Measurements from ENCODE around the gene DYNC1LI2. TPM values are rescaled to one million over a fixed set of nuclear protein-coding genes. Genes with fewer than 3 reads are reported as not detected.

Gene DYNC1LI2
- total RNA-seq, 1 experiment from 2014 or later = 94.2 TPM

GRCh38 chr16:66701516-66701915 is 49.9 kb downstream of the DYNC1LI2 start:
- H2BK15ac ChIP-seq (ENCODE audit: low read depth, low read length) = no peak overlapping the region
- no peaks in the 10 kb centered on the region for H3K23me2 ChIP-seq (ENCODE audit: insufficient read length, low read depth, low read length, poor library complexity, severe bottlenecking)
- no peak overlapping the region for H4K5ac ChIP-seq (ENCODE audit: insufficient read length, low read depth, low read length)
- no peaks in the 10 kb centered on the region for H3K79me1 ChIP-seq (ENCODE audit: insufficient read depth, low read depth, low read length, poor library complexity, severe bottlenecking)
- H3K27me3 Mint-ChIP-seq (ENCODE audit: low read depth) = peaks cover 18% of the 10 kb centered on the region
- TF ChIP-seq CTCF (conservative IDR thresholded peaks at IDR 0.05) = no peak
- H3K14ac ChIP-seq (ENCODE audit: insufficient read depth, low read length) = no peak overlapping the region
- no peak overlapping the region for H2BK20ac ChIP-seq (ENCODE audit: low read depth, low read length, poor library complexity, severe bottlenecking)
- H2BK12ac ChIP-seq (ENCODE audit: insufficient read length, low read depth, low read length) = no peak overlapping the region
- H3K79me2 ChIP-seq (ENCODE audit: insufficient read depth, low read length) = no peaks in the 10 kb centered on the region
- no peak overlapping the region for H2BK5ac ChIP-seq (ENCODE audit: insufficient read length, low read length)
- H3K27ac ChIP-seq (ENCODE audit: insufficient read length, low read depth, low read length) = no peak overlapping the region
- no peak overlapping the region for H4K91ac ChIP-seq (ENCODE audit: insufficient read length, low read depth, low read length)
- H3K4me1 ChIP-seq (ENCODE audit: insufficient read depth, low read length) = no peaks in the 10 kb centered on the region
- H3K9ac ChIP-seq (ENCODE audit: extremely low read depth, insufficient read length, low read length) = no peak overlapping the region
- no peak overlapping the region for H2AK5ac ChIP-seq (ENCODE audit: insufficient read length, low read length)
- H3K9me3 Mint-ChIP-seq = no peaks in the 10 kb centered on the region; a peak in 1 of 5 replicates
- H3K4me2 ChIP-seq (ENCODE audit: insufficient read depth, insufficient read length, low read length) = no peak overlapping the region
- no peak overlapping the region for H2AFZ ChIP-seq (ENCODE audit: low read length)
- H4K8ac ChIP-seq (replicated peaks; ENCODE audit: insufficient read length, low read depth, low read length) = no peak overlapping the region
- peaks cover 9 to 11% of the 10 kb centered on the region in 2 experiments for H3K4me1 Mint-ChIP-seq
- H4K20me1 ChIP-seq (ENCODE audit: control insufficient read depth, insufficient read depth, insufficient read length) = no peaks in the 10 kb centered on the region
- no peak overlapping the region for H3K4ac ChIP-seq (ENCODE audit: low read depth, low read length)
- no CpG with 5 or more reads among the region's 2 CpGs for WGBS (ENCODE audit: extremely low coverage, insufficient read length, low lambda C conversion rate)
- H3K18ac ChIP-seq (ENCODE audit: insufficient read length, low read depth, low read length) = no peak overlapping the region
- H3K27ac Mint-ChIP-seq = no peak overlapping the region
- no peak for DNase-seq
- H3T11ph ChIP-seq (ENCODE audit: low read length) = no peak overlapping the region
- H2BK120ac ChIP-seq (ENCODE audit: low read depth, low read length, poor library complexity, severe bottlenecking) = no peak overlapping the region
- no peak overlapping the region for H3K56ac ChIP-seq (ENCODE audit: insufficient read length, low read depth, low read length)
- no peak overlapping the region for H3K4me3 Mint-ChIP-seq
- no peak overlapping the region for H3K23ac ChIP-seq (ENCODE audit: insufficient read length, low read depth, low read length)
- no peaks in the 10 kb centered on the region for H3K27me3 ChIP-seq (ENCODE audit: insufficient read depth, low read length)
- H3K9me3 ChIP-seq (ENCODE audit: control insufficient read depth, low read depth, low read length) = no peaks in the 10 kb centered on the region
- no peaks in the 10 kb centered on the region for H3K36me3 Mint-ChIP-seq (ENCODE audit: insufficient read depth in 1 of 3, low read depth in 3 of 3)
